ENCODE measurements around the gene IL22RA1. TPM values are rescaled to one million over a fixed set of nuclear protein-coding genes. Genes with fewer than 3 reads are reported as not detected.

IL22RA1 gene
- polyA plus RNA-seq, 1 donor from 2014 or later = not detected

DNA sequence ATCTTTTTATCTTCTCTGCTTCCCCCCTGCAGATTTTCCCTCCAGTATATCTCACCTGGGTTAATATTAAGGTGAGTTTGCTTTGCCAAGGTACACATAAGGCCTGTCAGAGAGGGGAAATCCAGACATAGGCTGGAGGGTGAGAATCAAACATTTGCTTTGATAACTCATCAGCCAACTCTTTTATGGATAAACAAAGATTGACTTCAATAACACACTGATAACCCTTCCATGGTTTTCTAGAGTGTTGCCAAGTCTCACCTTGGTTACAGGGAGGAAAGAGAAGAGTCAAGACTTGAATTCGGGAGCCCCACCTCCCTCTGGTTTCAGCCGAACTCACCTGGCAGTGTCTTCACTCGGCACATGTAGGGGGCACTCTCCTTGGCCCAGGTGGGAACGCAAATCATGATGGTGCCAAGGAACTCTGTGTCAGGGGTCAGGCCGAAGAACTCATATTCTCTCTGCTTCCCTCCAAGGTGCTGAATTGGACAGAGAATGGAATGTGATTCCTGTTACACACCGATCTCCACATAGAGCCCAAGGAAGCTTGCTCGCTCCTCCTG lies 15.1 kb downstream of the IL22RA1 start:
- no peaks in the 10 kb centered on the region for H3K9me2 ChIP-seq (ENCODE audit: insufficient read depth, low read length)
- no peaks in the 10 kb centered on the region for H3K27me3 ChIP-seq (ENCODE audit: insufficient read depth, low read depth, low read length)
- TF ChIP-seq, protein P1, sequence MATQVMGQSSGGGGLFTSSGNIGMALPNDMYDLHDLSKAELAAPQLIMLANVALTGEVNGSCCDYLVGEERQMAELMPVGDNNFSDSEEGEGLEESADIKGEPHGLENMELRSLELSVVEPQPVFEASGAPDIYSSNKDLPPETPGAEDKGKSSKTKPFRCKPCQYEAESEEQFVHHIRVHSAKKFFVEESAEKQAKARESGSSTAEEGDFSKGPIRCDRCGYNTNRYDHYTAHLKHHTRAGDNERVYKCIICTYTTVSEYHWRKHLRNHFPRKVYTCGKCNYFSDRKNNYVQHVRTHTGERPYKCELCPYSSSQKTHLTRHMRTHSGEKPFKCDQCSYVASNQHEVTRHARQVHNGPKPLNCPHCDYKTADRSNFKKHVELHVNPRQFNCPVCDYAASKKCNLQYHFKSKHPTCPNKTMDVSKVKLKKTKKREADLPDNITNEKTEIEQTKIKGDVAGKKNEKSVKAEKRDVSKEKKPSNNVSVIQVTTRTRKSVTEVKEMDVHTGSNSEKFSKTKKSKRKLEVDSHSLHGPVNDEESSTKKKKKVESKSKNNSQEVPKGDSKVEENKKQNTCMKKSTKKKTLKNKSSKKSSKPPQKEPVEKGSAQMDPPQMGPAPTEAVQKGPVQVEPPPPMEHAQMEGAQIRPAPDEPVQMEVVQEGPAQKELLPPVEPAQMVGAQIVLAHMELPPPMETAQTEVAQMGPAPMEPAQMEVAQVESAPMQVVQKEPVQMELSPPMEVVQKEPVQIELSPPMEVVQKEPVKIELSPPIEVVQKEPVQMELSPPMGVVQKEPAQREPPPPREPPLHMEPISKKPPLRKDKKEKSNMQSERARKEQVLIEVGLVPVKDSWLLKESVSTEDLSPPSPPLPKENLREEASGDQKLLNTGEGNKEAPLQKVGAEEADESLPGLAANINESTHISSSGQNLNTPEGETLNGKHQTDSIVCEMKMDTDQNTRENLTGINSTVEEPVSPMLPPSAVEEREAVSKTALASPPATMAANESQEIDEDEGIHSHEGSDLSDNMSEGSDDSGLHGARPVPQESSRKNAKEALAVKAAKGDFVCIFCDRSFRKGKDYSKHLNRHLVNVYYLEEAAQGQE (IDR thresholded peaks at IDR 0.05; ENCODE audit: borderline replicate concordance) = no peak
- TF ChIP-seq TAF1 (IDR thresholded peaks at IDR 0.05; ENCODE audit: low read depth) (no peak), SMC3 (conservative IDR thresholded peaks at IDR 0.05; ENCODE audit: poor library complexity) (no peak), POLR2AphosphoS5 (IDR thresholded peaks at IDR 0.05) (no peak), EP300 (conservative IDR thresholded peaks at IDR 0.05; ENCODE audit: poor library complexity, severe bottlenecking) (no peak), EZH2 (IDR thresholded peaks at IDR 0.05; ENCODE audit: borderline replicate concordance, insufficient read depth, low read length, poor library complexity, severe bottlenecking) (no peak), RAD21 (conservative IDR thresholded peaks at IDR 0.05) (no peak), MXI1 (conservative IDR thresholded peaks at IDR 0.05; ENCODE audit: poor library complexity, severe bottlenecking) (no peak)
- TF ChIP-seq, protein P2, sequence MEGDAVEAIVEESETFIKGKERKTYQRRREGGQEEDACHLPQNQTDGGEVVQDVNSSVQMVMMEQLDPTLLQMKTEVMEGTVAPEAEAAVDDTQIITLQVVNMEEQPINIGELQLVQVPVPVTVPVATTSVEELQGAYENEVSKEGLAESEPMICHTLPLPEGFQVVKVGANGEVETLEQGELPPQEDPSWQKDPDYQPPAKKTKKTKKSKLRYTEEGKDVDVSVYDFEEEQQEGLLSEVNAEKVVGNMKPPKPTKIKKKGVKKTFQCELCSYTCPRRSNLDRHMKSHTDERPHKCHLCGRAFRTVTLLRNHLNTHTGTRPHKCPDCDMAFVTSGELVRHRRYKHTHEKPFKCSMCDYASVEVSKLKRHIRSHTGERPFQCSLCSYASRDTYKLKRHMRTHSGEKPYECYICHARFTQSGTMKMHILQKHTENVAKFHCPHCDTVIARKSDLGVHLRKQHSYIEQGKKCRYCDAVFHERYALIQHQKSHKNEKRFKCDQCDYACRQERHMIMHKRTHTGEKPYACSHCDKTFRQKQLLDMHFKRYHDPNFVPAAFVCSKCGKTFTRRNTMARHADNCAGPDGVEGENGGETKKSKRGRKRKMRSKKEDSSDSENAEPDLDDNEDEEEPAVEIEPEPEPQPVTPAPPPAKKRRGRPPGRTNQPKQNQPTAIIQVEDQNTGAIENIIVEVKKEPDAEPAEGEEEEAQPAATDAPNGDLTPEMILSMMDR (IDR thresholded peaks at IDR 0.05; ENCODE audit: poor library complexity, severe bottlenecking) = no peak

GRCh38 chr1:24127134-24127800 lies 15.7 kb downstream of the IL22RA1 start:
- no peak overlapping the region for H3K4me3 ChIP-seq (ENCODE audit: low read length)
- H3K36me3 ChIP-seq (ENCODE audit: insufficient read depth, low read length) = no peaks in the 10 kb centered on the region
- no peak overlapping the region for H3K27ac ChIP-seq (ENCODE audit: low read length)
- H2AFZ ChIP-seq (ENCODE audit: low read depth, low read length) = no peak overlapping the region
- H3K4me2 ChIP-seq (ENCODE audit: low read length) = no peak overlapping the region
- no peak for TF ChIP-seq TAF1 (IDR thresholded peaks at IDR 0.05; ENCODE audit: low read depth)
- TF ChIP-seq, protein P1 (IDR thresholded peaks at IDR 0.05; ENCODE audit: borderline replicate concordance) = no peak
- TF ChIP-seq SMC3 (conservative IDR thresholded peaks at IDR 0.05; ENCODE audit: poor library complexity) = no peak
- TF ChIP-seq, protein P2 (IDR thresholded peaks at IDR 0.05; ENCODE audit: poor library complexity, severe bottlenecking) = no peak
- no peak for TF ChIP-seq RAD21 (conservative IDR thresholded peaks at IDR 0.05)
- no peak for TF ChIP-seq MXI1 (conservative IDR thresholded peaks at IDR 0.05; ENCODE audit: poor library complexity, severe bottlenecking)
- TF ChIP-seq POLR2AphosphoS5 (IDR thresholded peaks at IDR 0.05) = no peak
- TF ChIP-seq EZH2 (IDR thresholded peaks at IDR 0.05; ENCODE audit: borderline replicate concordance, insufficient read depth, low read length, poor library complexity, severe bottlenecking) = no peak
- TF ChIP-seq EP300 (conservative IDR thresholded peaks at IDR 0.05; ENCODE audit: poor library complexity, severe bottlenecking) = no peak
- H3K9ac ChIP-seq (ENCODE audit: low read length) = no peak overlapping the region
- H3K9me3 ChIP-seq (ENCODE audit: low read length) = no peaks in the 10 kb centered on the region
- no peaks in the 10 kb centered on the region for H3K79me2 ChIP-seq (replicated peaks; ENCODE audit: insufficient read depth, low read length)
- no peaks in the 10 kb centered on the region for H3K27me3 ChIP-seq (ENCODE audit: insufficient read depth, low read depth, low read length)
- no peaks in the 10 kb centered on the region for H3K9me2 ChIP-seq (ENCODE audit: insufficient read depth, low read length)
- no peaks in the 10 kb centered on the region for H3F3A ChIP-seq (ENCODE audit: insufficient read depth, low read length, poor library complexity, severe bottlenecking)
- H4K20me1 ChIP-seq (ENCODE audit: insufficient read depth) = no peaks in the 10 kb centered on the region

More for the DNA sequence above, 15.1 kb downstream of the IL22RA1 start:
- Histone ChIP-seq H3K27ac (ENCODE audit: low read length) (no peak overlapping the region), H2AFZ (ENCODE audit: low read depth, low read length) (no peak overlapping the region), H3K4me3 (ENCODE audit: low read length) (no peak overlapping the region), H3K36me3 (ENCODE audit: insufficient read depth, low read length) (no peaks in the 10 kb centered on the region), H4K20me1 (ENCODE audit: insufficient read depth) (no peaks in the 10 kb centered on the region), H3K9ac (ENCODE audit: low read length) (no peak overlapping the region), H3K4me2 (ENCODE audit: low read length) (no peak overlapping the region), H3K79me2 (replicated peaks; ENCODE audit: insufficient read depth, low read length) (no peaks in the 10 kb centered on the region), H3F3A (ENCODE audit: insufficient read depth, low read length, poor library complexity, severe bottlenecking) (no peaks in the 10 kb centered on the region), H3K9me3 (ENCODE audit: low read length) (no peaks in the 10 kb centered on the region)
